A673 (cell line): ENCODE data around the gene COPS9.

ENCODE experiments used
- CTCF ChIP-seq: fragments of 300-800, 200-600 bp; sonication (generic); conservative IDR thresholded peaks from 2 replicates; pipeline ENCODE4 v1.5.1; 2017; ENCODE audit warnings: low read depth, mild to moderate bottlenecking, antibody characterized with exemption, low read length, moderate library complexity, mixed read lengths
- EZH2 ChIP-seq: fragments of 200-600 bp; sonication (generic); IDR thresholded peaks from 2 replicates; pipeline ENCODE4 v1.6.1; 2017; ENCODE audit warnings: borderline replicate concordance, low read depth, mild to moderate bottlenecking, mixed read lengths, antibody characterized with exemption, low read length; ENCODE audit not compliant: poor library complexity, severe bottlenecking

GRCh38 chr2:240146141-240146561 lies 10.0 kb upstream of the COPS9 start:
- TF ChIP-seq CTCF (no peak), EZH2 (no peak)
